Cardiac fibroblast (primary cell): ENCODE measurements around the gene FAM174B.

Experiments
- DNase-seq, 2 donors: peaks; one replicate each; pipeline versions ENCODE4 v3.0.0 to v3.0.0-alpha.2; 2010; ENCODE audit warnings: low read depth in 2 of 2
- H3K4me3 ChIP-seq, 2 donors: replicated peaks in 1 of 2; 1 replicate in 1 of 2; 2 replicates in 1 of 2; pipeline ENCODE4 v1.5.1; 2011; ENCODE audit warnings: low read depth in 2 of 2, low read length in 2 of 2, mild to moderate bottlenecking in 2 of 2, moderate library complexity in 1 of 2
- CTCF ChIP-seq: IDR thresholded peaks from one replicate; pipeline ENCODE4 v1.5.1; 2011; ENCODE audit warnings: low read depth, mild to moderate bottlenecking, low read length, inconsistent platforms

FAM174B gene

GRCh38 chr15:92576597-92577200, 78.9 kb downstream of the FAM174B start:
- DNase-seq, result no peak
- no peak overlapping the region for H3K4me3 ChIP-seq
- no peak for TF ChIP-seq CTCF

- H3K4me3 ChIP-seq, result no peak overlapping the region
- TF ChIP-seq CTCF, result no peak
- no peak for DNase-seq
Measured at GRCh38 chr15:92574566-92574965, 81.0 kb downstream of the FAM174B start.

- no peak overlapping the region for H3K4me3 ChIP-seq
- DNase-seq, result no peak
- no peak for TF ChIP-seq CTCF
Measured at GRCh38 chr15:92574161-92574560, 81.4 kb downstream of the FAM174B start.

- no peak overlapping the region for H3K4me3 ChIP-seq
- DNase-seq, result no peak
- no peak for TF ChIP-seq CTCF
Measured at GRCh38 chr15:92571824-92572223, 83.8 kb downstream of the FAM174B start.

- DNase-seq, result no peak
- TF ChIP-seq CTCF, result no peak
- no peak overlapping the region for H3K4me3 ChIP-seq
Measured at GRCh38 chr15:92570391-92570790, 85.2 kb downstream of the FAM174B start.

- DNase-seq, result no peak
- no peak overlapping the region for H3K4me3 ChIP-seq
- TF ChIP-seq CTCF, result no peak
Measured at GRCh38 chr15:92569778-92570177, 85.8 kb downstream of the FAM174B start.
